ENCODE measurements around the gene NDUFB2.
A peak's percentile ranks its signal among the peaks of the same experiment; 100 is the strongest.
"Not testable (repeated sequence)": the region's sequence is repeated elsewhere in the genome, so short reads cannot be mapped to it uniquely, and the experiment has no call there.

NDUFB2 gene

DNA sequence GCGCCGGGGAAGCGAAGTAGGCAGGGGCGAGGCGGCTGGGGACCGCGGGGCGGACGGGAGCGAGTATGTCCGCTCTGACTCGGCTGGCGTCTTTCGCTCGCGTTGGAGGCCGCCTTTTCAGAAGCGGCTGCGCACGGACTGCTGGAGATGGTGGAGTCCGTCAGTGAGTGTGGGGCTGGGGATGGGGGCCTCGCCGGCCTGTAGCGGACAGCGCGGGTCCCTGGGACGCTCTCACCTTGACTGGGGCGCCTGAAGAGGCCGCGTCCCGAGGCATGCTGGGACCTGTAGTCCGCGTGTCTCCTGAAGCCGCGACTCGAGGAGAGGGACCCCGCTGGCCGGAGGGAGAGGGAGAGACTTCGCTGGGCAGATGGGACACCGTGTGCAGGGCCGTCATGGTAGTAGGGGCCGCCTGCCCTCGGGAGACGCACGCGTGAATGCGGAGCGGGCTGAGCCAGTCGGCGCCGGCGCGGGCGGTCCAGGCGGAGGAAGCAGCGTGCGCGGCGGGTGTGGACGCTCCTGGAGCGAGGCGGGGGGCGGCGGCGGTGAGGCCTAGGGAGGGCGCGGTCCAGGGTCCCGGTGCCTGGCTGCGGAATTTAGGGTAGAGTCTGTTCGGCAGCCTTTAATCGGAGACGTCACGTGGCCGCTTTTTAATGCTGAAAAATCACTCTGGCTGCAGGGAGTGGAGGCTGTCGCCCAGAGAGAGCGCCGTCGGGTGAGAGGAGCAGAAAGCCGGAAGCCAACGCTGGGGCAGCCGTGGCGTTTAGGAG lies at the start of gene NDUFB2:
Gene NDUFB2, plus strand, starts transcription at position 29 of the 767 bp plus-strand sequence. Its CDS starts 37 bp downstream, at position 66.
- peak; percentile 70 for DNase-seq

- no peak for DNase-seq
Observed at GRCh38 chr7:140646931-140647647, 49.4 kb upstream of the NDUFB2 start.

DNA sequence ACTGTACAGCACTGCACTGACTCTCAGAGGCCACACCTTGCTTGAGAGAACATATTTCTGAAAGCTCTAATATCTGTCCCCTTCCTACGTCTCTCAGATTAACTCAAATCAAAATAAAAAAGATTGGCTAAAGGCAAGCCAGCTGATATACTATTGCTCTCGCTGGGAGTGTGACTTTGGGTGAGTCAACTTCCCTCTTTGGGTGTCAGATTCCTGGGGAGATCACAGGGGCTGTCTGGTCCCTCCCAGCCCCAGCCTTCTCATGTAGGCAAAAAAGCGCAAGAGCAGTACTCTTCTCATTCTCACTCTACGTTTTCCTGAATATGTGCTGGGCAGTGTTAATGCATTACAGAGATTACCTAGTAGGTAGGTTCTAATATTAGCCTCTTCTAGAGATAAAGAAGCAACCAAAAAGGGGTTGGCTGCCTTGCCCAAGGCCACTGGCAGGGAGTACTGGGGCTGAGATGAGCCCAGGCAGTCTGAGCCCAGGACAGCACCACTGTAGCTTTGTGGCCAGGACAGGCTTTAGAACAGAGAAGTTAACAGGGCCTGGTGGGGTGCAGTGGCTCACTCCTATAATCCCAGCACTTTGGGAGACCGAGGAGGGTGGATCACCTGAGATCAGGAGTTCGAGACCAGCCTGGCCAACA lies 46.8 kb upstream of the NDUFB2 start:
- no peak for DNase-seq

DNA sequence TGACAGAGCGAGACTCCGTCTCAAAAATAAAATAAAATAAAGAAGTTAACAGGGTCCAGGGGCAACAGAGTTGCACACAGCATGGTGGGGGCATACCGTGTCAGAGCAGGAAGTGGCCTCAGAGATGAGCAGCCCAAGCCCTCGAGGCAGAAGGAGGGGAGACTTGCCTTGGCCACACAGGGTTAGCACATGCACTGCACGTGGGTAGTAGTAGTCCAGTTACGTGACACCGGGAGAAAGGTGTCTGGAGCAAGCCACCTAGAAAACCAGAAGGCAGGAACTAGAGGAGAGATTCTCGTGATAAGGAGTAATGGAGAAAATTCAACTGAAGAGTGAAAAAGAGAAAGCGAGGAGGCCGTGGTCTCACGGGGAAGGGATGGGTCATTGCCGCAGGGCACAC lies 46.1 kb upstream of the NDUFB2 start:
- no peak for DNase-seq

DNA sequence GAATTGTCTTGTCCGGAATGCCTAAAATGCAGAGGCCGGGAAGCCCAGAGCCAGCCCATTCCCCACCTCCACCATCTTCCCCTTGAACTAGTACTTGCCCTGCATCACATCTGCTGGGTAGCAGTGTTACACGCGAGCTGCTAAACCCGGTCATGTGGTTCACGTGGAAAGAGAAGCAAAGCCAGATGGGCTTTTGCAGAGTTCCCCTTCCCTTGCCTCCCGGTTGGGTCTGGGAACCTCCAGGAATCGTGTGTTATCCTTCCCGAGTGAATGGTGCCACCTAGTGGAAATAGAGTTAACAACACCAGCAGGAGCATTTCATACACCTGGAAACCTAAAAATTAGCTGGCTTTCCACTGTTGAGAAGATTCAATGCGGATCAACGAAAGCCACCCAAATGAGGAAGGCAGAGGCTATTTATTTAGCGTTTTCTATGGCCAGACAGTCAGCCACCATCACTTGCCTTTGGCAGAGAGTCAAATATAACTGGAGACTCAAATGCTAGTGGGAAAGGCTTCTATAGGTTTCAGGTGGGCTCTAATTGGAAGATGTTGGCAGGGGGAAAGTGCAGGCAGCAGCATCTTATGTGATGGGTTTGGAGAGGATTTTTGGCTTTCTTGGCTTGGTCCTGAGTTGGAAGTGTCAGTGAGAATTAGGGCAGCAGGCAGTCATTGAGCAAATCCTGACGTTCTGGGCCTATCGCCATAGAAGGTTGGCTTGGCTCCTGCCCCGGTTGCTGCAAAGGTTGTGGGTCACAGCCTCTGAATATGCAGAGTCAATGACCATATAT lies 43.0 kb upstream of the NDUFB2 start:
- peak; percentile 47 for DNase-seq

- DNase-seq, result no peak
Observed at GRCh38 chr7:140654109-140654387, 42.5 kb upstream of the NDUFB2 start.

- DNase-seq, result no peak
Observed at GRCh38 chr7:140654661-140655060, 41.8 kb upstream of the NDUFB2 start.

DNA sequence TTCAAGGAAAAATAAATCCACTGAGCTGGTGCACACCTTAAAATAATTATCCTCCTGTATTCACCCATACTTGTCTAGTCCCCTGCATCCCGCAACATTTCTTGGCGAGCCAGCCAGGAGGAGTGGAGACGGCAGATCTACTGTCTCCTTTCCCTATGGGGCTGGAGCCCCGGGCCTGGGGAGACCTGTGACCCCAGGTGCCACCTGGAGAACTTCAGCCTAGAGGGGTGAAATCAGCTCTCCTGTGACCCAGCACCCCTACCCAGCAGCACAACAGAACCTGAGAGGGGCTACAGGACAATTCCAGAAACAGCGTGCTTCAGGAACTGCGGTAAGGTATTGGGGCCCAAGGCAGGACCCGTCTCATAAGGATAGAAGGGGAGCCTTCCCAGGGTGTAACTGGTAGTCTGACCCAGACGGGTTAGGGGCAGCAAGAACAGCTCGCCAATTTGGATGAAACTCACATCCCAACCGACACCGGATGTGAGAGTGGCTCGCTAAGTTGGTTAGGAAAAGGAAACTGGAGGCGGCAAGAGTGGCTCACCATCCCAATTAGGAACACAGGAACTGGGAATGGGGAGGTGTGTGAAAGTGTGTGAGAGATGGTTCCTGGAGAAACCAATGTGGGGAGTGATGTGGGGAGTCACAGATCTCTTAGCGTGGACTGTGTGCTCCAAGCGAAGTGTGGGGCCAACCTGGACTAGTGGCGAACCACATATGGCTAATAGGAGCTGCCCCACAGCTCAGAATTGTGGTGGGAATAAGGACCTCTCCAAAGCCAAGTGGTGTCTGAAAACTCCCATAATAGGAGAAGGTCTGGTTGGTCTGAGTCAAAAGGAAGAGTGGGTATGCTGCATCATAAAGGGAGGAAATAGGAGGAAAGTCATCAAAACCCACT lies 40.7 kb upstream of the NDUFB2 start:
- no peak for DNase-seq

DNA sequence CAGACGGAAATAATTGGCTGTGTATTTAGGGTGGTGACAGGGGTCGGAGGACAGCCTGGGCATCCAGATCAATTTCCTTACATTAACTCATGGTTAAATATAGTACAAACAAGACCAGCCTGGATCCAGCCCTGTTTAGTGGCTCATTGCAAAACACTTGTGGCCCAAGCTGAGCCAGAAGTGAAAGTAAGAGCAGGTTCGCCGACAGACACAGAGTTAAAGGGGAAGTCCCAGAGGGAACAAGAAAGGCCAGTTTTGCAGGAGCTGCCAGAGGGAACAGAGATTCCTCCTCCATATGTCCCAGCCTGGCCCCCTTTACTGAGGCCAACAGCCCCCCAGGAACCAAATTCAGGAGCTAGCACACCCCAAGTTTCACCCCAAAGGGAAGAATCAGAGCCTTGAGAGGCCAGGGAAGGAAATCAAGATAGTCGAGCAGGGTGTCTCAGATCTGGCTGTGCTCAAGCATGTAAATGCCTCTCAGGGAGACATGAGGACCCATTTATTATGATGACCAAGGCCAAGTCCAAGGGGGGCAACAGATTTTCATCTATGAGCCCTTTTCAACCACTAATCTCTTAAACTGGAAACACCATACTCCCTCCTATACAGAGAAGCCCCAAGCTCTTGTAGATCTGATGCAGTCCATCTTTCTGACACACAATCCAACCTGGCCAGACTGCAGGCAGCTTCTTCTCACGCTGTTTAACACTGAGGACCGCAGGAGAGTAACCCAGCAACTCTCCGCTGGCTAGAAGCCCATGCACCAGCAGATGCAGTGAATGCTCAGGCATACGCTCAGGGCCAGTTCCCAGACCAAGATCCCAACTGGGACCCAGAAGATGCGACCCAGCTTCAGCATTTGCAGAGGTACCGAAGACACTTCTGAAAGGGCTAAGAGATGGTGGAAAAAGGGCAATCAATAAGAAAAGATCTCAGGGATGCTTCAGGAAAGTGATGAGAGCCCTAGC lies 39.7 kb upstream of the NDUFB2 start:
- DNase-seq, result no peak

- DNase-seq, result no peak
Observed at GRCh38 chr7:140657891-140658290, 38.6 kb upstream of the NDUFB2 start.

DNA sequence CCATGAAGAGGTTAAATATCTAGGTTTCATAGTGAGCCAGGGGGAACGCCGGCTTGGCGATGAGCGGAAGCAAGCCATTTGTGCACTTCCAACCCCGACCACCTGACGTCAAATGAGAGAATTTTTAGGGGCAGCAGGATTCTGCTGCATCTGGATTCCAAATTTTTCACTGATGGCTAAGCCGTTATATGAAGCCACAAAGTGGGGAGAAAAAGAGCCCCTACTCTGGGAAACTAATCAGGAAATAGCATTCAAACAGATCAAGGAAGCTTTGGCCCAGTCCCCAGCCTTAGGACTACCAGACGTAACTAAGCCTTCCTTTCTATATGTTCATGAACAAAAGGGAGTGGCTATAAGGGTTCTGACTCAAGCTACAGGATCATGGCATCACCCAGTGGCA lies 36.7 kb upstream of the NDUFB2 start:
- DNase-seq, result no peak

DNA sequence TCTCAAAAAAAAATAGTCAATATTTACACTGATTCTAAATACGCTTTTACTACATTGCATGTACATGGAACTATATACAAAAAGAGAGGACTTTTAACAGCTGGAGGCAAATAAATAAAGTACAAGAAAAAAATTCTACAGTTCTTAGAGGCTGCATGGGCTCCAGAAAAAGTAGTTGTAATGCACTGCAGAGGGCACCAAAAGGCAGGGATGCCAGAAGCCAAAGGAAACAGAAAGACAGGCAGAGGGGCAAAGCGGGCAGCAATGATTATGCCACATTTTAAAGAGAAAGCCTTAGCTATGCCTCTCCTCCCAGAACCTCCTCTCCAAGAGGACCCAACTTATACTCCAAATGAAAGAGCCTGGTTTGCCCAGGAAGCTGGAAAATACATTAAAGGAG lies 35.4 kb upstream of the NDUFB2 start:
- DNase-seq, result no peak

DNA sequence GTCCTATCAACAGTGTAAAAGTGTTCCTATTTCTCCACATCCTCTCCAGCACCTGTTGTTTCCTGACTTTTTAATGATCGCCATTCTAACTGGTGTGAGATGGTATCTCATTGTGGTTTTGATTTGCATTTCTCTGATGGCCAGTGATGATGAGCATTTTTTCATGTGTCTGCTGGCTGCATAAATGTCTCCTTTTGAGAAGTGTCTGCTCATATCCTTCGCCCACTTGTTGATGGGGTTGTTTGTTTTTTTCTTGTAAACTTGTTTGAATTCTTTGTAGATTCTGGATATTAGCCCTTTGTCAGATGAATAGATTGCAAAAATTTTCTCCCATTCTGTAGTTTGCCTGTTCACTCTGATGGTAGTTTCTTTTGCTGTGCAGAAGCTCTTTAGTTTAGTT lies 33.6 kb upstream of the NDUFB2 start:
- not testable (repeated sequence) for DNase-seq

DNA sequence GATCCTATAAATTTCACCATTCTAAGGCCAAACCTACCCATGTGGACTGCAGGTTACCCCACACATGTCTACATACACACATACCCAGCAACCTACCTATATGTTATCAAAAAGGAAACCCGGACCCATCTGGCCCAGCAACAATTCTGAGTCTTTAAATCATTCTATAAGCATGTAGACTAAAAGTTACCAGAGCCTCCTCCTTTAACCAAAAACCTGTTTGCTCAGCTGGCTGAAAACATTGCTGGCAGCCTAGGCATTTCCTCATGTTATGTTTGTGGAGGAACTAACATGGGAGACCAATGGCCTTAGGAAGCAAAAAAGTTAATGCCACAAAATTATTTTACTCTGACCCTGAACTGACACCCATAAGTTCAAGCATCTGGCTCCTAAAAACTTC lies 29.0 kb upstream of the NDUFB2 start:
- no peak for DNase-seq

GRCh38 chr7:140668641-140669040 lies 27.9 kb upstream of the NDUFB2 start:
- no peak for DNase-seq

GRCh38 chr7:140669352-140669751 lies 27.2 kb upstream of the NDUFB2 start:
- DNase-seq, result no peak

DNA sequence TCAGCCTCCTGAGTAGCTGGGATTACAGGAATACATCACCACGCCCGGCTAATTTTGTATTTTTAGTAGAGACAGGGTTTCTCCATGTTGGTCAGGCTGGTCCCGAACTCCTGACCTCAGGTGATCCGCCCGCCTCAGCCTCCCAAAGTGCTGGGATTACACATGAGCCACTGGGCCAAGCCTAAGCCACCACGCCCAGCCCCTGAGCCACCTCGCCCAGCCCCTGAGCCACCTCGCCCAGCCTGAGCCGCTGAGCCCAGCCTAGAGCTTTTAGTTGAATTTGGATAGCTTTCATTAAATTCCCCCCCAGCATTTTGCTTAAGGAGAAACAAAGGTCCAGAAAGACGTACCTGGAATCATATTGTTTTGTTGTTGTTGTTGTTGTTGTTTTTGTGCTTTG lies 26.6 kb upstream of the NDUFB2 start:
- not testable (repeated sequence) for DNase-seq

- DNase-seq, result no peak
Observed at GRCh38 chr7:140670343-140670935, 26.1 kb upstream of the NDUFB2 start.

DNA sequence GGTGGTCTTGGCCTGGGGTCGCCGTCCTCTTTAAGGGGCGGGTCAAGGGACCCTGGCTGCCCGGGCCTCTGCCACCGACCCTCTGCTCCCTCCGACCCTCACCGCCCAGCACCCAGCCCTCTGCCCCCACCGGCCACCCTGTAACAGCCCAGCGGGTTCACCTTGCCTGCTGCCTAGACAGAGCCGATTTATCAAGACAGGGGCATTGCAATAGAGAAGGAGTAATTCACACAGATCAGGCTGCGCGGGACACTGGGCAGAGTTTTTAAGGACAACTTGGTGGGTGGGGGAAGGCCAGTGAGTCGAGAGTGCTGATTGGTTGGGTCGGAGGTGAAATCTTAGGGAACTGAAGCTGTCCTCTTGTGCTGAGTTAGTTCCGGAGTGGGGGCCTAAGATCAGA lies 24.5 kb upstream of the NDUFB2 start:
- DNase-seq, result no peak

- DNase-seq, result no peak
Observed at GRCh38 chr7:140672382-140673062, 24.0 kb upstream of the NDUFB2 start, which contains the start of gene ADCK2. TSS of gene ADCK2 (plus strand) at chr7:140672945. CDS start at chr7:140673331, 386 bp downstream.

All from NCI-H2081 treated with DMSO at 0.1 percent for 48 hours (cell line).